Stimulated activated naive CD8-positive, alpha-beta T cell treated with anti-CD3 and anti-CD28 coated beads, Interleukin-15, Interleukin-2, amounts not matched to agents 100 U/mL and 50 U/mL, for 24 hours (primary cell): Measurements from ENCODE around the gene C1QTNF9.
A peak's percentile ranks its signal among the peaks of the same experiment; 100 is the strongest.
"Not testable (repeated sequence)": the region's sequence is repeated elsewhere in the genome, so short reads cannot be mapped to it uniquely, and the experiment has no call there.

Experiments used
- ATAC-seq: fragments of 150-1000 bp; cut with Tn5 transposase; one replicate; pipeline ENCODE4 v1.10.0; 2021
- DNase-seq: peaks from one replicate; pipeline ENCODE4 v3.0.0; 2021

C1QTNF9 gene

GRCh38 chr13:24323036-24323738 is 13.8 kb downstream of the C1QTNF9 start:
- no peak for DNase-seq
- ATAC-seq: no peak

GRCh38 chr13:24323739-24324075 is 14.3 kb downstream of the C1QTNF9 start:
- no peak for ATAC-seq
- DNase-seq: no peak

DNA sequence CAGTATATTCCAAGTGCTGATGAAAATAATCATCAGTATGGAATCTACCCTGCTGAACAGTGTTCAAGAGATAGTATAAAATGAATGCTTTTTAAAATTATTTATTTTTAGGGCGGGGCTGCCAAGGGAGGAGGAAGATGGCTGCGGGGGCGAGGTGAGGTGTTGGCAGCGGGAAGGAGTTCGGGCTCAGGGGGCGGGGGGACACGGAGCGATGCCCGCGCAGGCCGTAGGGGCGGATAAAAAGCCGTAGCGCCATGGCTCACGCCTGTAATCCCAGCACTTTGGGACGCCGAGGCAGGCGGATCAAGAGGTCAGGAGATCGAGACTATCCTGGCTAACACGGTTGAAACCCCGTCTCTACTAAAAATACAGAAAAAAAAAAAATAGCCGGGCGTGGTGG is 18.2 kb downstream of the C1QTNF9 start:
- DNase-seq, ATAC-seq: not testable (repeated sequence)

- ATAC-seq: peak; percentile 28
- DNase-seq: no peak
Measured at GRCh38 chr13:24328145-24328544, 18.8 kb downstream of the C1QTNF9 start.

GRCh38 chr13:24338721-24339120 is 29.3 kb downstream of the C1QTNF9 start:
- DNase-seq (no peak), ATAC-seq (no peak)

DNA sequence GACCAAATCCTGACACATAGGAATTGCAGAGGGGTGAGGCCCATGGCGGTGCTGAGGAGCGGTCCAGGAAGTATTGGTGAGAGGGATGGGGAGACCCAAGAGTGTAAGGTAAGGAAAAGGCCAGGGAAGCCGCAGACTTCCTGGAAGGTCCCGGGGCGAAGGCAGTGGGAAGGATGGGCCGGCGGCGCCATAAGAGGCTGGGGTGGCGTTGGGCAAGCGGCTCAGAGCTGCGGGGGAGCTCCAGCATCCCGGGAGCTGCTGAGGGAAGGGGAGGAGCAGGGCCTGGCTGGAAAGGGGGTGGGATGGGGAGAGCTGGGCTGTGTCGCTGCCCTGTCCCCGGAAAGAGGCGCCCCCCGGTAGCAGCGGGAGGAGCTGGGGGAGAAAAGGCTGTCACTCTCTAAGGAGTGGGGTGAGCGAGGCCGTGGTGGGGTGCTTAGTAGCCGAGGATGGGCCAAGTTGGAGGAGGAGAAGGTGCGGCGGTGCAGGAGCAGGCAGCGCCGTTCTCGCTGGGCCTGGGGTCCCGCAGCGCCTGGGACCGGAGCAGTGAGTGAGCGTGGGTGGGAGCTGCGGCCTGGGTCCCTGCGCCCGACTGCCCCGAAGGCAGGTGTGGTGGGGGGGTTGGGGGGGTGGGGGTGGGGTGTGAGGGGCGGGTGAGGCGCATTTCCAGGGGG is 30.7 kb downstream of the C1QTNF9 start:
- DNase-seq (no peak), ATAC-seq (no peak)

- DNase-seq (no peak), ATAC-seq (no peak)
Measured at GRCh38 chr13:24340608-24340955, 31.2 kb downstream of the C1QTNF9 start.

DNA sequence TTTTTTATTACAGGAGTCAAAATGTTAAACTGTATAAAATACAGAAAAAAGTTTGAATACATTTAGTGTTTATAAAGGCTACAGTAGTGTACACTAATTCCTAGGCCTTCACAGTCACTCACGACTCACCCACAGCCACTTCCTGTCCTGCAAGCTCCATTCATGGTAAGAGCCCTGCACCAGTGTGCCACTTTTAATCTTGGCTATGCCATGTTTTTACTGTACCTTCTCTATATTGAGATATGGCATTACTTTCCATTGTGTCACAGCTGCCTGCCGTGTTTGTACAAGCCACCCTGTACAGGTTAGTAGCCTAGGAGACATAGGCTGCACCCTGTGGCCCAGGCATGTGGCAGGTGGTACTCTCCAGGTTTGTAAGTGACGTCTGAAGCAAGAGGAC is 32.1 kb downstream of the C1QTNF9 start:
- no peak for ATAC-seq
- DNase-seq: no peak

DNA sequence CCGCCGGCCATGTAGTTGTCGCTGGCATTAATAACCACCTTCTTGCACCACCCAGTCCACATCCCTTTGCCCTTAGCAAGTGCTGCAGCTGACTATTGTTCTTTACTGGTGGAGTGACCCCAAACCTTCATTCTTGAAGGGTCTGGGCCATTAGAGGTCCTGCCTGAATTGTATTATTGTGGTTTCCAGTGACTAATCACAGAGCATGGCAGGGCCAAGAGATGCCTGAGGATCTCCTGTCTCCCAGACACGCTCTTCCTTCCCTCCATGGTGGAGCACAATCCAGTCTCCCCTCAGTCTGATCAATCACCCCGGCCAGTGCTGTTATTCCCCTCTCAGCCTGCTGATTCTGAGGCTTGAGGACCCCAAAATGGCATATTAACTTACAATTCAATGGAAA is 39.0 kb downstream of the C1QTNF9 start:
- ATAC-seq: no peak
- DNase-seq: no peak

GRCh38 chr13:24348797-24349515 is 39.6 kb downstream of the C1QTNF9 start:
- DNase-seq (no peak), ATAC-seq (no peak)

GRCh38 chr13:24349778-24350664 is 40.6 kb downstream of the C1QTNF9 start:
- peak; percentile 36 for ATAC-seq

DNA sequence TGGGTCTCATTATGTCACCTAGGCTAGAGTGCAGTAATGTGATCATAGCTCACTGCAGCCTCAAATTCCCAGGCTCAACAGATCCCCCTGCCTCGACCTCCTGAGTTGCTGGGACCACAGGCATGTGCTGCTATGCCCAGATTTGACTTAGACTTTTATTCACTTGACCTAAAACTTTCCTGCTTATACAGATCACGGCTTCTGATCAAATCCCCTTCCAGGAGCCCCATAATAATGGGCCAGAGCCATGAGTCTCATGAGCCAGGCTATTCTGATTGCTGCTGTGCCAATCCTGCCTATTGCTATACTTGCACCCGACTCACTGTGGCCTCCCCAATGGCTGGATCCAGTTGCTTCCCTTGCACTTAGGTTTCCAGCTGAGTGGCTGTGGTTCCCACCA is 42.0 kb downstream of the C1QTNF9 start:
- ATAC-seq (no peak), DNase-seq (no peak)

More at GRCh38 chr13:24349778-24350664, 40.6 kb downstream of the C1QTNF9 start:
- not testable (repeated sequence) for DNase-seq

DNA sequence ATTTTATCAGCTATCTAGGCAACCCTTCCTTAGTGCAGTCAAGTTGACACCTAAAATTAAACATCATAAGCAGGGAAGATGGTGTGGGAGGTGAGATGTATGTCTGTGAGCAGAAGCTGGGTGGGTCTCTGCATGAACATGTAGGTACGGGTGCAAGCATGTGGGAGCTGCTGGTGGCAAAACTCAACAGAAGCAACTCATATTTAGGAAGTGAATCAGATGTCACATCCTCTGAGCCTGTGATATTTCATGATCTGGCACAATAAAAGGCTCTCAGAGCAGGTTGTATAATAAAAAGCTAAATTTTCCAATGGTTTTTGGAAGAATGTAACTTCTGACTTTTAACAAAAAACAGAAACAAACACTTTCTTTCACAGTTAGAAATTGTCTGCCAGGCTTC is 44.4 kb downstream of the C1QTNF9 start:
- ATAC-seq: no peak
- DNase-seq: no peak

DNA sequence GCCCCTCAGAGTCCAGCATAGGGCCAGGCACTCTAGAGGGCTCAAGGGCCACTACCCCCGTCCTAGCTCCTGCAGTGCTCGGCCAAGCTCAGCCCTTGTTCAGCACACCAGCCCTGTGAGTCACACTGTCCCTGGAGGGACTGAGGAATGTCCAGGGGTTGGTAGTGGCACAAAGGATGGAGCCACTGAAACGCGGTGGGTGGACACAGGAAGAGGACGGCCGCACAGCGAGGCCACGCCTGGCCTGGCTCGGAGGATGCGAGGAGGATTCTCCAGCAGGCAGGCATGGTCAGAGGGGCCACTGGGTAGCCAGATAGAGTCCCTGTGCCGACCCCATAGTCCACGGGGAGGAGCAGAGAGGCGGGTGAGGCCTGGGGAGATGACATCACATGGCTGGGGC is 45.7 kb downstream of the C1QTNF9 start:
- ATAC-seq (no peak), DNase-seq (no peak)

- ATAC-seq: no peak
- DNase-seq: no peak
Measured at GRCh38 chr13:24356270-24356669, 46.9 kb downstream of the C1QTNF9 start.

GRCh38 chr13:24356837-24357236 is 47.5 kb downstream of the C1QTNF9 start:
- no peak for ATAC-seq
- DNase-seq: no peak

DNA sequence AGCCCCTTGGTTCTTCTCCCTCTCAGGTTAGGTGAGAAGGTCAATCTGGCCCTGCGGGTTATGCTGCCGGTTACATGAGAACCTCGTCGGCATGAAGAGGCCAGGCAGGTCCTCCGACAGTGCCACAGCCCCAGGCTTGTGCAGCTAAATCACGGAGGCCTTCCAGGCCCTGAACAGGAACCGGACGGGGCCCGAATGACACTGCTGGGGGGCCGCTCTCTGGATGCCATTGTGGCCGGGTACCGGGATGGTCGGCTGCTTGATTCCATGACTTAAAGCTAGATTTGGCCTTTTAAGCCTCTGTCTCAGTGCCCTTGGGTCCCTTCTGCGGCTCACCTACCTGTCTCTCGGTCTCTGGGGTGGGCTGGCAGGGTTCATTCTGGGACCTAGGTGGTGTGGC is 48.4 kb downstream of the C1QTNF9 start:
- DNase-seq (no peak), ATAC-seq (no peak)

DNA sequence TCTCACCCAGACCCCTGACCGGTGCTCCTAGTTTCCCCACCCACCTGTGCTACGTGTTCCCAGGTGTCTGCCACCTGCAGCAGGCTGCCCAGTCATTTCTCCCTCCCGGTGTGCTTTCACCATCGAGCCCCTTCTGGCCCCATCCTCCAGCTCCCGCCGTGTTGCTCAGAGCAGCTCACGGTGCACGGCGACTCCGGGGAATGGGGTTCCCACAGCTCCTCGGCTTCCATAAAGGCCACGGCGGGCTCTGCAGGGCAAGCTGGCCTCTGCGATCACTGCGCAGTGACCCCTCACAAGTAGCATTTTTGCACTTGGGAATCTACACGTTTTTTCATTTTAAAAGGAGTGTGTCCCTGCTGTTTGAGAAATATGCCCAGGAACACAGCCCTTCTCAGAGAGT is 49.5 kb downstream of the C1QTNF9 start:
- not testable (repeated sequence) for ATAC-seq, DNase-seq

DNA sequence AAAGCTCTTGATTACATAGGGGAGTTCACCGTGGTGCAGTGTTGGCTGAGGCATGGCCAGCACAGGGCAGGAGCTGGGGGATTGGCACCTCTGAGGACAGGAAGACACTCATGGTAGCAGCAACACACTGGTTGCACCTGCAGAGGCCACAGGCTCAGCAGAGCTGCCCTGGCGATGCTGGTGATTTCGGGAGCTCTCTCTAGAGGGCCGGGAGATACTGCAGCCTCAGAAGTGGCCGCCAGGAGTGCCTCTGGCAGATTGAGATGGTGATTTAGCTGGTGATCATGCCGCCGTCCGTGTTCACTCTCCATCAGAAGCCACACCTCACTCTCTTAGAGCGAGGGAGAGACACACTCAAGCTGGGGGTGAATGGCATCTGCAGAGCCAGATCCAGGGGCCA is 49.9 kb downstream of the C1QTNF9 start:
- not testable (repeated sequence) for ATAC-seq, DNase-seq

GRCh38 chr13:24360106-24360505 is 50.7 kb downstream of the C1QTNF9 start:
- DNase-seq (no peak), ATAC-seq (no peak)

DNA sequence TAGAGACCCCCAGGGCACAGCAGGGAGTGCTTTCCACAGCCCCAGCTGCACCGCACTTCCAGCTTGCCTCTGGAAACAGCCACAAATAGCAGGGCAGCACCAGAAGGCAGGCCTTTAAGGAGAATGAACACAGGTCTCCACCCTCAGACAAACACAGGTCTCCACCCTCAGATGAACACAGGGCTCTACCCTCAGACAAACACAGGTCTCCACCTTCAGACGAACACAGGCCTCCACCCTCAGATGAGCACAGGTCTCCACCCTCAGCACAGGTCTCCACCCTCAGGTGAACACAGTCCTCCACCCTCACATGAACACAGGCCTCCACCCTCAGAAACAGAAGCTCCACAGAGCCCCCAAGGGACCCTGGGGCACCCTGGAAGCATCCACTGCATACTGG is 51.7 kb downstream of the C1QTNF9 start:
- DNase-seq (no peak), ATAC-seq (no peak)

GRCh38 chr13:24361852-24362366 is 52.5 kb downstream of the C1QTNF9 start:
- DNase-seq: no peak
- ATAC-seq: no peak
